Endothelial cell of umbilical vein (primary cell): ENCODE measurements around the gene CCDC40. TPM values are rescaled to one million over a fixed set of nuclear protein-coding genes. Genes with fewer than 3 reads are reported as not detected.

Experiments used
- BruUV-seq: library from RNA; stranded (reverse); fragments of 400-500 nt; replicated peaks from 2 replicates; lab custom pipeline; 2021; lab: Mats Ljungman, UMichigan
- CTCF ChIA-PET: fragments of 300-600, 350-600 bp; sonication (Branson Sonifier 250); formaldehyde crosslinking; loops from one replicate; lab custom pipeline; 2021; ENCODE audit warnings: antibody characterized with exemption, inconsistent platforms; lab: Charles Lee
- POLR2A ChIA-PET: fragments of 300-600, 350-600 bp; sonication (Branson Sonifier 250); formaldehyde crosslinking; loops from one replicate; lab custom pipeline; 2021; ENCODE audit warnings: antibody characterized with exemption, inconsistent platforms; lab: Charles Lee
- DNase-seq: peaks from one replicate; pipeline ENCODE4 v3.0.0-alpha.2; 2011; ENCODE audit warnings: low read depth, low spot score
- FAIRE-seq: peaks from 2 replicates; lab custom pipeline; 2011; peaks lifted over from hg19 to GRCh38; lab: Jason Lieb, UNC
- H2AFZ ChIP-seq: 2 replicates; pipeline ENCODE4 v1.6.0; 2012; ENCODE audit warnings: low read depth, low read length, control low read depth, inconsistent platforms
- H3K27ac ChIP-seq: 2 replicates; pipeline ENCODE4 v1.5.1; 2011; ENCODE audit warnings: low read depth, mild to moderate bottlenecking, control low read depth, low read length, moderate library complexity; ENCODE audit not compliant: insufficient read depth
- H3K27me3 ChIP-seq, 2 experiments: 2 replicates each; pipeline versions ENCODE4 v1.6.0 to v1.6.1; 2011; ENCODE audit warnings: low read length in 2 of 2, mixed read lengths in 1 of 2; ENCODE audit not compliant: control insufficient read depth in 2 of 2, insufficient read depth in 2 of 2
- H3K36me3 ChIP-seq, 2 experiments: 2 replicates in 1 of 2; 3 replicates in 1 of 2; pipeline ENCODE4 v1.5.1; 2011; ENCODE audit warnings: low read length in 2 of 2, mild to moderate bottlenecking in 1 of 2, moderate library complexity in 1 of 2; ENCODE audit not compliant: control insufficient read depth in 2 of 2, insufficient read depth in 2 of 2; ENCODE audit errors: extremely low read depth in 1 of 2
- H3K4me1 ChIP-seq: 3 replicates; pipeline ENCODE4 v1.5.1; 2011; ENCODE audit warnings: mild to moderate bottlenecking, low read length; ENCODE audit not compliant: control insufficient read depth, insufficient read depth; ENCODE audit errors: extremely low read depth
- H3K4me2 ChIP-seq: 2 replicates; pipeline ENCODE4 v1.6.1; 2011; ENCODE audit warnings: low read length, control low read depth, mixed read lengths; ENCODE audit not compliant: insufficient read depth
- H3K4me3 ChIP-seq, 3 experiments: fragments of 200-600 bp in 1 of 3; sonication (generic), shearing (Covaris generic) in 1 of 3; replicated peaks in 1 of 3; 2 replicates each; pipeline ENCODE4 v1.5.1; 2011 to 2016; ENCODE audit warnings: control low read depth in 3 of 3, low read length in 3 of 3, mild to moderate bottlenecking in 2 of 3, inconsistent platforms in 1 of 3, low read depth in 1 of 3, moderate library complexity in 1 of 3; ENCODE audit not compliant: insufficient read depth in 1 of 3
- H3K79me2 ChIP-seq: 2 replicates; pipeline ENCODE4 v1.6.0; 2012; ENCODE audit warnings: low read length, inconsistent platforms; ENCODE audit not compliant: control insufficient read depth, insufficient read depth
- H3K9ac ChIP-seq: replicated peaks from 2 replicates; pipeline ENCODE3; 2011; ENCODE audit warnings: low read length, control low read depth; ENCODE audit not compliant: insufficient read depth; ENCODE audit errors: extremely low read depth
- H3K9me1 ChIP-seq: replicated peaks from 3 replicates; pipeline ENCODE4 v1.6.0; 2011; ENCODE audit warnings: mild to moderate bottlenecking, low read length; ENCODE audit not compliant: control insufficient read depth, insufficient read depth; ENCODE audit errors: extremely low read depth
- H3K9me3 ChIP-seq: replicated peaks from 2 replicates; pipeline ENCODE4 v1.5.1; 2012; ENCODE audit warnings: low read length, inconsistent platforms; ENCODE audit not compliant: control insufficient read depth, insufficient read depth
- H4K20me1 ChIP-seq: replicated peaks from 2 replicates; pipeline ENCODE3; 2011; ENCODE audit warnings: mild to moderate bottlenecking, low read length; ENCODE audit not compliant: control insufficient read depth, insufficient read depth; ENCODE audit errors: extremely low read depth
- CTCF ChIP-seq, 2 donors: IDR thresholded peaks; 1 replicate in 1 of 2; 2 replicates in 1 of 2; pipeline ENCODE4 v1.5.1; 2011; ENCODE audit warnings: low read length in 2 of 2, mild to moderate bottlenecking in 2 of 2, moderate library complexity in 2 of 2, control low read depth in 1 of 2, inconsistent platforms in 1 of 2, low read depth in 1 of 2; ENCODE audit not compliant: insufficient read depth in 1 of 2; ENCODE audit errors: extremely low read depth in 1 of 2
- EZH2 ChIP-seq: IDR thresholded peaks from 2 replicates; pipeline ENCODE4 v1.6.1; 2012; ENCODE audit warnings: borderline replicate concordance, low read depth, mild to moderate bottlenecking, moderate library complexity, low read length, inconsistent platforms; ENCODE audit not compliant: severe bottlenecking
- FOS ChIP-seq: IDR thresholded peaks from 2 replicates; pipeline ENCODE4 v1.6.1; 2011; ENCODE audit warnings: mild to moderate bottlenecking, low read length, moderate library complexity, borderline replicate concordance; ENCODE audit not compliant: insufficient read depth
- GATA2 ChIP-seq: IDR thresholded peaks from 2 replicates; pipeline ENCODE4 v1.7.0; 2011; ENCODE audit warnings: low read depth, mild to moderate bottlenecking, moderate library complexity, mixed read lengths, low read length; ENCODE audit not compliant: insufficient read length, insufficient read depth
- JUN ChIP-seq: IDR thresholded peaks from 2 replicates; pipeline ENCODE4 v1.6.1; 2011; ENCODE audit warnings: borderline replicate concordance, low read depth; ENCODE audit not compliant: insufficient read length, insufficient read depth
- MYC ChIP-seq: IDR thresholded peaks from one replicate; pipeline ENCODE4 v1.6.1; 2011; ENCODE audit warnings: mild to moderate bottlenecking, low read depth, low read length
- POLR2A ChIP-seq: IDR thresholded peaks from 2 replicates; pipeline ENCODE4 v1.6.1; 2012; ENCODE audit warnings: low read depth, mild to moderate bottlenecking, control low read depth, low read length
- POLR2AphosphoS5 ChIP-seq: IDR thresholded peaks from 2 replicates; pipeline ENCODE4 v1.6.1; 2012; ENCODE audit warnings: low read depth, mild to moderate bottlenecking, control low read depth, low read length, moderate library complexity; ENCODE audit not compliant: insufficient read depth
- dilution Hi-C: fragments of 300-500 bp; cut with MboI; formaldehyde crosslinking; loops from one replicate; pipeline ENCODE4 v1.15.0; 2019; ENCODE audit warnings: low sequenced_read_pairs; ENCODE audit not compliant: extremely low pct_ligation_motif_present
- intact Hi-C: fragments of 100-400 bp; cut with micrococcal nuclease; formaldehyde crosslinking; loops from one replicate; pipeline ENCODE4 v1.10.0; 2022
- polyA plus RNA-seq, 4 experiments: library from polyadenylated mRNA; depleted of rRNA in 3 of 4; stranded (reverse) in 3 of 4; unstranded in 1 of 4; fragments of >200 nt; gene quantifications; 2 replicates each; pipeline versions ENCODE4 v1.2.1 to v1.2.3, GENCODE V29; 2011 to 2012; ENCODE audit warnings: missing spikeins in 1 of 4
- total RNA-seq: library from RNA; stranded (reverse); gene quantifications from 2 replicates; pipeline ENCODE4 v1.2.3, GENCODE V29; 2021
- TF ChIP-seq, protein P1 (sequence below): IDR thresholded peaks from 2 replicates; pipeline ENCODE4 v1.6.1; 2011; ENCODE audit not compliant: insufficient read depth, insufficient read length

Gene CCDC40
- total and polyA plus RNA-seq, 2 donors (not counting 3 experiments of a cell fraction or from before 2014, with no cell fraction given), result 1.4 to 5.5 TPM

GRCh38 chr17:79990051-79990592 lies 46.3 kb upstream of the CCDC40 start:
- ChIA-PET CTCF (interaction anchor here (0.7 to 3.0 kb wide), 6 partner anchors 24 to 249 kb away, joined by 3 to 21 read pairs (median 4); no protein-coding TSS in a partner anchor), POLR2A (no interaction called here)
- Histone ChIP-seq H3K9ac (no peak overlapping the region), H3K27ac (no peak overlapping the region), H3K9me3 (no peaks in the 10 kb centered on the region), H4K20me1 (no peaks in the 10 kb centered on the region), H3K4me2 (no peak overlapping the region), H3K79me2 (peaks cover 3% of the 10 kb centered on the region), H3K9me1 (no peaks in the 10 kb centered on the region), H3K4me3 (no peak overlapping the region), H3K27me3 (no peaks in the 10 kb centered on the region), H2AFZ (no peak overlapping the region), H3K4me1 (peaks cover 20% of the 10 kb centered on the region), H3K36me3 (no peaks in the 10 kb centered on the region)
- no TSS peak for BruUV-seq
- FAIRE-seq, result no peak
- DNase-seq, result no peak
- dilution Hi-C loops (no loop called here), intact Hi-C loops (loop anchor here (2.0 kb wide), 1 partner anchor 243 kb away; no protein-coding TSS in a partner anchor)
- no peak for TF ChIP-seq EZH2
- TF ChIP-seq POLR2AphosphoS5, result no peak
- no peak for TF ChIP-seq GATA2
- TF ChIP-seq FOS, result no peak
- no peak for TF ChIP-seq JUN
- TF ChIP-seq MYC, result no peak

DNA sequence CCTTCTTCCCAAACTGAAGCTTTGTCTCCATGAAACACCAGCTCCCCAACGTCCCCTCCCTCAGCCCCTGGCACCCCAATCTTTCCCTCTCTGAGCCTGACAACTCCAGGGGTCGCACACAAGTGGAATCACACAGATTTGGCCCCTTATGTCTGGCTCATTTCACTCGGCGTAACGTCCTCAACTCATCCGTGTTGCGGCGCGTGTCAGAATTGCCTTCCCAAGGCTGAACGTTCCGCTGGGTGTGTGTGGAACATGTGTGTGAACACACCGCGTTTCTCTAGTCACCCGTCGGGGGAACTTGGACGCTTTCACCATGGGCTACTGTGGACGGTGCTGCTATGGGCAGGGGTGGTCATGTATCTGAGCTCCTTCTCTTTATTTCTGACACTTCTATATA lies 45.7 kb upstream of the CCDC40 start:
- Histone ChIP-seq H3K27me3 (no peaks in the 10 kb centered on the region), H3K27ac (no peak overlapping the region), H3K4me2 (no peak overlapping the region), H4K20me1 (no peaks in the 10 kb centered on the region), H3K9me1 (no peaks in the 10 kb centered on the region), H3K4me1 (peaks cover 20% of the 10 kb centered on the region), H3K9ac (no peak overlapping the region), H3K79me2 (peaks cover 3% of the 10 kb centered on the region), H3K4me3 (no peak overlapping the region), H3K36me3 (no peaks in the 10 kb centered on the region), H3K9me3 (no peaks in the 10 kb centered on the region), H2AFZ (no peak overlapping the region)
- intact Hi-C loops, result loop anchor here (1.0 to 2.0 kb wide), 4 partner anchors 151 to 248 kb away; partner anchors contain the start of gene CBX4
- FAIRE-seq (no peak), DNase-seq (no peak)
- dilution Hi-C loops, result no loop called here
- CTCF ChIA-PET, result interaction anchor here (1.2 to 3.0 kb wide), 3 partner anchors 201 to 249 kb away, joined by 6 to 21 read pairs (median 13); no protein-coding TSS in a partner anchor
- TF ChIP-seq JUN, result no peak
- TF ChIP-seq CTCF (IDR thresholded peaks at IDR 0.05; ENCODE audit: extremely low read depth in 1 of 2, insufficient read depth in 1 of 2, low read depth in 1 of 2, low read length in 2 of 2), result no peak
- no peak for TF ChIP-seq FOS
- no peak for TF ChIP-seq GATA2
- TF ChIP-seq MYC, result no peak
- no peak for TF ChIP-seq POLR2A
- no peak for TF ChIP-seq EZH2
- TF ChIP-seq POLR2AphosphoS5, result no peak
- TF ChIP-seq, protein P1, sequence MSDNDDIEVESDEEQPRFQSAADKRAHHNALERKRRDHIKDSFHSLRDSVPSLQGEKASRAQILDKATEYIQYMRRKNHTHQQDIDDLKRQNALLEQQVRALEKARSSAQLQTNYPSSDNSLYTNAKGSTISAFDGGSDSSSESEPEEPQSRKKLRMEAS, result no peak
- no TSS peak for BruUV-seq
- POLR2A ChIA-PET, result no interaction called here
